ENCODE results near the gene FAM3D.

DNA sequence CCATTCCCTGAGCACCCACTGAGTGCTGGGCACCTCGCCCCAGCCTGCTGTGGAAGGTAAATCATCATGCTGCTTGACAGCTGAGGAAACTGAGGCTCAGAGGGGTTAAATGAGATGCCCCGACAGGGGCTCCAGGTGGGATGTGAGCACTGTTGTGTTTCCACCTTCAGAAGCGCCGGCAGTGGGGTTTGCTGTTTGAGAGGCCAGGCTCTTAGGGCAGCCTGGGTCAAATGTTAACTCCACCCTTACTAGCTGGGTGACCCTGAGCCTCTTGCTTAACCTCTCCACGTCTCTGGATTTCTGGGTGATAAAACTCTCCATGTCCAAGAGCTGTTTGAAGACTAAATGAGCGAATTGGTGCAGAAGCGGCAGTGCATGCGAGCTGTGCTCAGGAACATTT, 43.1 kb downstream of the FAM3D start:
- TF ChIP-seq, protein P1, sequence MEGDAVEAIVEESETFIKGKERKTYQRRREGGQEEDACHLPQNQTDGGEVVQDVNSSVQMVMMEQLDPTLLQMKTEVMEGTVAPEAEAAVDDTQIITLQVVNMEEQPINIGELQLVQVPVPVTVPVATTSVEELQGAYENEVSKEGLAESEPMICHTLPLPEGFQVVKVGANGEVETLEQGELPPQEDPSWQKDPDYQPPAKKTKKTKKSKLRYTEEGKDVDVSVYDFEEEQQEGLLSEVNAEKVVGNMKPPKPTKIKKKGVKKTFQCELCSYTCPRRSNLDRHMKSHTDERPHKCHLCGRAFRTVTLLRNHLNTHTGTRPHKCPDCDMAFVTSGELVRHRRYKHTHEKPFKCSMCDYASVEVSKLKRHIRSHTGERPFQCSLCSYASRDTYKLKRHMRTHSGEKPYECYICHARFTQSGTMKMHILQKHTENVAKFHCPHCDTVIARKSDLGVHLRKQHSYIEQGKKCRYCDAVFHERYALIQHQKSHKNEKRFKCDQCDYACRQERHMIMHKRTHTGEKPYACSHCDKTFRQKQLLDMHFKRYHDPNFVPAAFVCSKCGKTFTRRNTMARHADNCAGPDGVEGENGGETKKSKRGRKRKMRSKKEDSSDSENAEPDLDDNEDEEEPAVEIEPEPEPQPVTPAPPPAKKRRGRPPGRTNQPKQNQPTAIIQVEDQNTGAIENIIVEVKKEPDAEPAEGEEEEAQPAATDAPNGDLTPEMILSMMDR (IDR thresholded peaks at IDR 0.05), result no peak
- no peak for TF ChIP-seq EZH2phosphoT487 (IDR thresholded peaks at IDR 0.05)
